ENCODE results near the gene CKLF.

Gene CKLF

GRCh38 chr16:66517586-66518263, 34.7 kb upstream of the CKLF start:
- no peak for DNase-seq (ENCODE audit: low read depth in 1 of 2, low spot score in 1 of 2)

GRCh38 chr16:66519482-66520373, 32.6 kb upstream of the CKLF start:
- DNase-seq (ENCODE audit: low read depth in 1 of 2, low spot score in 1 of 2), result no peak

- no peak for DNase-seq (ENCODE audit: low read depth in 1 of 2, low spot score in 1 of 2)
Measured at GRCh38 chr16:66520406-66521170, 31.8 kb upstream of the CKLF start.

- DNase-seq (ENCODE audit: low read depth in 1 of 2, low spot score in 1 of 2), result no peak
Measured at GRCh38 chr16:66521252-66521713, 31.1 kb upstream of the CKLF start.

GRCh38 chr16:66521951-66522771, 30.2 kb upstream of the CKLF start:
- DNase-seq (ENCODE audit: low read depth in 1 of 2, low spot score in 1 of 2), result peak; percentile 78 to 83

- DNase-seq (ENCODE audit: low read depth in 1 of 2, low spot score in 1 of 2), result no peak
Measured at GRCh38 chr16:66522816-66523590, 29.4 kb upstream of the CKLF start.

GRCh38 chr16:66523861-66524354, 28.5 kb upstream of the CKLF start:
- no peak for DNase-seq (ENCODE audit: low read depth in 1 of 2, low spot score in 1 of 2)

- no peak for DNase-seq (ENCODE audit: low read depth in 1 of 2, low spot score in 1 of 2)
Measured at GRCh38 chr16:66524601-66525164, 27.7 kb upstream of the CKLF start.

- no peak for DNase-seq (ENCODE audit: low read depth in 1 of 2, low spot score in 1 of 2)
Measured at GRCh38 chr16:66525396-66526180, 26.8 kb upstream of the CKLF start.

- no peak for DNase-seq (ENCODE audit: low read depth in 1 of 2, low spot score in 1 of 2)
Measured at GRCh38 chr16:66528294-66528693, 24.1 kb upstream of the CKLF start.

GRCh38 chr16:66529475-66529874, 22.9 kb upstream of the CKLF start:
- no peak for DNase-seq (ENCODE audit: low read depth in 1 of 2, low spot score in 1 of 2)

- no peak for DNase-seq (ENCODE audit: low read depth in 1 of 2, low spot score in 1 of 2)
Measured at GRCh38 chr16:66534376-66534799, 18.0 kb upstream of the CKLF start.

- DNase-seq (ENCODE audit: low read depth in 1 of 2, low spot score in 1 of 2), result no peak
Measured at GRCh38 chr16:66536525-66536924, 15.9 kb upstream of the CKLF start.

- no peak for DNase-seq (ENCODE audit: low read depth in 1 of 2, low spot score in 1 of 2)
Measured at GRCh38 chr16:66537236-66537635, 15.1 kb upstream of the CKLF start.

GRCh38 chr16:66538910-66539309, 13.5 kb upstream of the CKLF start:
- no peak for DNase-seq (ENCODE audit: low read depth in 1 of 2, low spot score in 1 of 2)

GRCh38 chr16:66539623-66540469, 12.5 kb upstream of the CKLF start:
- no peak for DNase-seq (ENCODE audit: low read depth in 1 of 2, low spot score in 1 of 2)
